Smooth muscle cell (in vitro differentiated cells): Measurements from ENCODE around the gene SMOC1. TPM values are rescaled to one million over a fixed set of nuclear protein-coding genes. Genes with fewer than 3 reads are reported as not detected.

Source experiments
- DNase-seq: peaks from one replicate; lab custom pipeline; 2025; ENCODE audit not compliant: unreplicated experiment; lab: John Stamatoyannopoulos, UW
- H2AFZ ChIP-seq: fragments of 200-600 bp; sonication (generic); 2 replicates; pipeline ENCODE4 v1.6.0; 2016; ENCODE audit warnings: antibody characterized with exemption, low read depth, mild to moderate bottlenecking
- H3F3A ChIP-seq: fragments of 200-600 bp; sonication (generic); 2 replicates; pipeline ENCODE4 v1.6.0; 2017; ENCODE audit warnings: antibody characterized with exemption, low read depth
- H3K27ac ChIP-seq: fragments of 200-600 bp; sonication (generic); 2 replicates; pipeline ENCODE4 v1.5.1; 2016; ENCODE audit warnings: low read depth, mild to moderate bottlenecking
- H3K27me3 ChIP-seq: fragments of 200-600 bp; sonication (generic); 2 replicates; pipeline ENCODE4 v1.6.1; 2016; ENCODE audit warnings: low read depth, mild to moderate bottlenecking
- H3K36me3 ChIP-seq: fragments of 200-600 bp; sonication (generic); 2 replicates; pipeline ENCODE4 v1.5.1; 2016; ENCODE audit warnings: low read depth
- H3K4me1 ChIP-seq: fragments of 200-600 bp; sonication (generic); 2 replicates; pipeline ENCODE4 v1.5.1; 2016; ENCODE audit warnings: low read depth
- H3K4me2 ChIP-seq: fragments of 200-600 bp; sonication (generic); 2 replicates; pipeline ENCODE4 v1.6.0; 2016; ENCODE audit warnings: mild to moderate bottlenecking
- H3K4me3 ChIP-seq: fragments of 200-600 bp; sonication (generic); 2 replicates; pipeline ENCODE4 v1.5.1; 2016; ENCODE audit warnings: mild to moderate bottlenecking
- H3K79me2 ChIP-seq: fragments of 200-600 bp; sonication (generic); 2 replicates; pipeline ENCODE4 v1.6.0; 2016; ENCODE audit warnings: low read depth, mild to moderate bottlenecking
- H3K9ac ChIP-seq: fragments of 200-600 bp; sonication (generic); 2 replicates; pipeline ENCODE4 v1.6.0; 2016; ENCODE audit warnings: low read depth
- H3K9me3 ChIP-seq: fragments of 200-600 bp; sonication (generic); replicated peaks from 2 replicates; pipeline ENCODE4 v1.5.1; 2016; ENCODE audit warnings: low read depth
- H4K20me1 ChIP-seq: fragments of 200-600 bp; sonication (generic); 2 replicates; pipeline ENCODE4 v1.6.0; 2016; ENCODE audit warnings: low read depth
- CTCF ChIP-seq: fragments of 200-600 bp; sonication (generic); IDR thresholded peaks from 2 replicates; pipeline ENCODE4 v1.5.1; 2017; ENCODE audit warnings: borderline replicate concordance, mild to moderate bottlenecking, antibody characterized with exemption; ENCODE audit not compliant: insufficient read depth, poor library complexity, severe bottlenecking
- WGBS: methylation state at CpG from one replicate; pipeline ENCODE4 v1.1.7; 2016; ENCODE audit warnings: low lambda C conversion rate; 5-methylcytosine and 5-hydroxymethylcytosine counted together
- polyA plus RNA-seq: library from polyadenylated mRNA; unstranded; fragments of >200 nt; fragmentation: Nextera tagmentation; extraction: Ambion mirVana; gene quantifications from 2 replicates; pipeline ENCODE4 v1.2.1, GENCODE V29; 2016
- total RNA-seq: library from RNA; depleted of rRNA; stranded (reverse); fragments of >200 nt; gene quantifications from 2 replicates; pipeline ENCODE4 v1.2.3, GENCODE V29; 2014

SMOC1 gene
- total and polyA plus RNA-seq, 2 experiments from 2014 or later: 1.6 to 6.3 TPM

GRCh38 chr14:70045844-70046535 is 166.8 kb downstream of the SMOC1 start:
- no peak overlapping the region for H3K9ac ChIP-seq
- H3K9me3 ChIP-seq: no peaks in the 10 kb centered on the region
- peak; percentile 70 for TF ChIP-seq CTCF
- peak; percentile 18 for DNase-seq
- no peaks in the 10 kb centered on the region for H3F3A ChIP-seq
- no peak overlapping the region for H3K4me3 ChIP-seq
- 31% methylated on average over 22 of the region's 22 CpGs for WGBS
- no peak overlapping the region for H3K4me2 ChIP-seq
- H3K4me1 ChIP-seq: no peaks in the 10 kb centered on the region
- H4K20me1 ChIP-seq: no peaks in the 10 kb centered on the region
- peaks cover 20% of the 10 kb centered on the region for H3K27me3 ChIP-seq
- H2AFZ ChIP-seq: peak overlapping the region; percentile 73
- H3K79me2 ChIP-seq: no peaks in the 10 kb centered on the region
- no peak overlapping the region for H3K27ac ChIP-seq
- no peaks in the 10 kb centered on the region for H3K36me3 ChIP-seq

DNA sequence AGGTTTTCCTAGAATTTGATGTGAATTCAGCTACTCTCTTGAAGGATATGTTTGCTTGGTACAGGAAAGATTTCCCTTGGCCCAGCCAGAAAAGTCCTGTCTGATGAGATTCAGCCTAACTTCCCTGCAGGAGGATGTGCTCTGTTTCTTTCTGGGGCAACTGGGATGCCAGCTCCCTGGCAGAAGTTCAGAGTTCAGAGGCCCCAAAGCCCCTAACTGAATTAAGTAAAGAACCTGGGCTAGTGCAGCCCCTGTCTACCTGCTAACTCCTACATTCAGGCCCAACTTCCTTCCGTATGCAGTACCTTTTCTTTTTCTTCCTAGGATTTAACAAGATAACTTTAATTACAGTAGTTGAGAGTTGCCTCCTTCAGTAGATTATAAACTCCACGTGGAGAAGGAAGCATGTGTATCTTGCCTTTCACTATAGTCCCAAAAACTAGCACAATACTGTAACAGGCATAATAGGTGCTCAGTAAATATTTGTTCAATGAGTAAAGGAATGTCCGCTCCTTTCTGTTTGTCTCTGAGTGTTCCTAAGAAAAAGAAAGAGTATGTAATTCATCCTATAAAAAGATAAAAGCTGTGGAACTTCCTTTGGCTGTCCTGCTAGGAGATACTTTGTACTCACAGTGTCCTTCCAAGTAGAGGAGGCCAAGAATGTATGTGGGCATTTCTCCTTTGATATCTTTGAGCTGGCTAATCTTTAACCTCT is 168.5 kb downstream of the SMOC1 start:
- H3K36me3 ChIP-seq: no peaks in the 10 kb centered on the region
- peaks cover 5% of the 10 kb centered on the region for H3K4me1 ChIP-seq
- H3K9me3 ChIP-seq: no peaks in the 10 kb centered on the region
- H3K79me2 ChIP-seq: no peaks in the 10 kb centered on the region
- 82% methylated on average over 3 of the region's 3 CpGs for WGBS
- peaks cover 5% of the 10 kb centered on the region for H3K27me3 ChIP-seq
- no peak overlapping the region for H3K9ac ChIP-seq
- H3K4me2 ChIP-seq: no peak overlapping the region
- DNase-seq: no peak
- no peak overlapping the region for H3K27ac ChIP-seq
- no peaks in the 10 kb centered on the region for H3F3A ChIP-seq
- no peak overlapping the region for H2AFZ ChIP-seq
- no peaks in the 10 kb centered on the region for H4K20me1 ChIP-seq
- no peak overlapping the region for H3K4me3 ChIP-seq
- TF ChIP-seq CTCF: no peak

DNA sequence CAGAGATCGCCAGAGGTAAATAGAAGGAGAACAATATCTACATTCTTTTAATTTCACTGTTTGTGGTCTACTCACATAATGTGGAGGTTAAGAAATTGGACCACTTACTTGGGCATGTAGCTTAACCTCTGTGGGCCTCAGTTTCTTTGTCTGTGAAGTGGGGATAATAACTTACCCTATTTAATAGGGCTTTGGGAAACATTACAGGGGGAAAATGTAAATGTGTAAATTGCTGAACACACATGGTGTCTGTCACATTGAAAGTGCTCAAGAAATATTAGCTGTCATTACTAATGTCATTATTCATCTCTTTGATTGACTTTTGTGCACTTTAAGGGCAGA is 169.1 kb downstream of the SMOC1 start:
- H3K27me3 ChIP-seq: peaks cover 4% of the 10 kb centered on the region
- H3K9ac ChIP-seq: no peak overlapping the region
- H4K20me1 ChIP-seq: no peaks in the 10 kb centered on the region
- DNase-seq: no peak
- no peak overlapping the region for H3K27ac ChIP-seq
- no peak overlapping the region for H3K4me2 ChIP-seq
- no peak overlapping the region for H2AFZ ChIP-seq
- H3K9me3 ChIP-seq: no peaks in the 10 kb centered on the region
- 96% methylated on average over 1 of the region's 1 CpG for WGBS
- TF ChIP-seq CTCF: no peak
- no peaks in the 10 kb centered on the region for H3F3A ChIP-seq
- H3K4me1 ChIP-seq: peaks cover 6% of the 10 kb centered on the region
- H3K79me2 ChIP-seq: no peaks in the 10 kb centered on the region
- no peak overlapping the region for H3K4me3 ChIP-seq
- H3K36me3 ChIP-seq: no peaks in the 10 kb centered on the region

GRCh38 chr14:70049605-70050004 is 170.4 kb downstream of the SMOC1 start:
- Histone ChIP-seq H3K27me3 (peaks cover 3% of the 10 kb centered on the region), H3K36me3 (no peaks in the 10 kb centered on the region), H3K27ac (no peak overlapping the region), H3K4me1 (peaks cover 12% of the 10 kb centered on the region), H3F3A (no peaks in the 10 kb centered on the region), H3K4me2 (no peak overlapping the region), H4K20me1 (no peaks in the 10 kb centered on the region), H3K9me3 (no peaks in the 10 kb centered on the region), H2AFZ (no peak overlapping the region), H3K4me3 (no peak overlapping the region), H3K79me2 (no peaks in the 10 kb centered on the region), H3K9ac (no peak overlapping the region)
- DNase-seq: no peak
- WGBS: 90% methylated on average over 3 of the region's 3 CpGs
- TF ChIP-seq CTCF: no peak
